Stimulated activated CD8-positive, alpha-beta memory T cell treated with anti-CD3 and anti-CD28 coated beads, Interleukin-12 subunit alpha, Interleukin-12 subunit beta, amount 100 ng/mL, for 24 hours (primary cell): ENCODE results near the gene NEUROG3.
"Not testable (repeated sequence)": the region's sequence is repeated elsewhere in the genome, so short reads cannot be mapped to it uniquely, and the experiment has no call there.

Experiments
- DNase-seq: peaks from one replicate; pipeline ENCODE4 v3.0.0-alpha.2; 2020; ENCODE audit errors: extremely low read depth

NEUROG3 gene

GRCh38 chr10:69571618-69572158 is 1.5 kb downstream of the NEUROG3 start:
- DNase-seq: no peak

GRCh38 chr10:69570050-69570816 is 3.0 kb downstream of the NEUROG3 start:
- no peak for DNase-seq

DNA sequence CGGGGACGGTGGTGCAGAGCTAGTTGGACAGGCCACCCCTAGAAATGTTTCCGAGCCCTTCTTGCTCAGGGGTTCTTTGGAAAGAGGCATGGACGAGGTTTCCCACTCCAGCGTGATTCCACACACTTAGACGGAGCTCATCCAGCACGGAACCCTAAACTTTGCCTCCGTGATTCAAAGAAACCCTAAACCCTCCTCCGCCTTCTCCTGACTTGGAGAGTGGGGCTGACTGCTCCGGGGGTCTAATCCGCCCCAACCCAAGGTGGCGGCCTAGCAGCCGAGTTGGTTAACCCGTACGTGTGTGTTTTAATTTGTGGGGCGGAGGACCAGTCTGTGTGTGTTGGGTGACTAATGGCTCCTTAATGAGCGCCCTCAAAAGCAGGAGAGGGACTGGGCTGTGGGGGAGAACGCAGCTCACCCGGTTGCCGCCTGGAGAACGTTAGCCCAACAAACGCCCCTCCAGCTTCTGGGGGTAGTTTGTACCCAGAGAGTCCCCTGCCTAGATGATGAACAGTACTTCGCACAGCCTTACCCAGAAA is 3.8 kb downstream of the NEUROG3 start:
- DNase-seq: no peak

GRCh38 chr10:69568472-69569395 is 4.5 kb downstream of the NEUROG3 start:
- no peak for DNase-seq

DNA sequence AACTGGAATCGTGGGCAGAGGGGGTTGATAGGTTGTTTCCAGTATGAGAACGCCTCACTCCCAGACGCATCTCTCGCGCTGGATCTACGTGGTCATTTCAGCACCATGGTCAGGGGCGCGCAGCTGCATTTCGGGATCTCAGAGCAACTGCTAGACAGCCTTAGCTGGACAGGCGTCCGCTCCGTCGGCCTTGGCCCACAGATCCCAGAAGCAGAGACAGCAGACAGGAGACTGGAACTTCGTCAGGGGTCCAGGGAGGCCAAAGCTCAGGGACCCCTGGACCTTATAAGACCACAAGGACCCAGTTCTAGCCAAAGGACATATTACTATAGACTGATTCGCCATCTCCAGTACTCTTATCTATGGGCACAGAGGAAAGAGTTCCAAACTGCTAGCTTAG is 5.3 kb downstream of the NEUROG3 start:
- no peak for DNase-seq

GRCh38 chr10:69562731-69563254 is 10.4 kb downstream of the NEUROG3 start:
- no peak for DNase-seq

DNA sequence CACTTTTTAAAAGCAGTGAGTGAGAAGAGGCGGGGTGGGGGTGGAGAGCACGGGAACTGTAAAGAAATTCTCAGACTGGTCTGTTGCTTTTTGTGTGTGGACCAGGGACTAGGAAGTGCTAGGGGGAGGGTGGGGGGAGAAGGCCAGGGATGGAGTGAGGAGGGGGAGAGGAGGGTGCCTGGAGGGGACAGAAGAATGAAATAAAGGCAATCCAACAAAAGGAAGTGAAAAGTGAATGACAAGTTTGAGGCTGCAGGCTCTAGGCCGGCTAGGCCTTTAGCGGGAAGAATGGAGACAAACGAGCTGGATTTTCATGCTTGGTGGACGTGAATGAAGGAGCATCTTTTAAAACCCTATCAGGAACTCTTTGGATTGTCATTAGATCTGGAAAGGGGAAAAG is 13.7 kb downstream of the NEUROG3 start:
- DNase-seq: no peak

GRCh38 chr10:69558559-69558958 is 14.7 kb downstream of the NEUROG3 start:
- DNase-seq: no peak

- no peak for DNase-seq
Observed at GRCh38 chr10:69554611-69555010, 18.6 kb downstream of the NEUROG3 start.

- DNase-seq: no peak
Observed at GRCh38 chr10:69553328-69553727, 19.9 kb downstream of the NEUROG3 start.

- DNase-seq: no peak
Observed at GRCh38 chr10:69552268-69552667, 21.0 kb downstream of the NEUROG3 start.

DNA sequence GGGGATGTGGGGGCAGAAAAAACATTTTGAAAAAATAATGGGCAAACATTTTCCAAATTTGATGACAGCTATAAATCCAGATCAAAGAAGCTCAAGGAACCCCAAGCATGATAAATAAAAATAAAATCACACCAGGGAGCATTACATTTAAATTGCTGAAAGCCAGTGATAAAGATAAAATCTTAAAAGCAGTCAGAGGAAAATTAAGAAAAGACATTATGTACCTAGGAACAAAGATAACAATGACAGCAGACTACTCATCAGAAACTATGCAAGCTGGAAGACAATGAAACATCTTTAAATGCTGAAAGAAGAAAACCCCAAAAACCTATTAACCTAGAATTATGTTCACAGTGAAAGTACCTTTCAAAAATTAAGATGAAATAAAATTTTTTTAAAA is 23.3 kb downstream of the NEUROG3 start:
- no peak for DNase-seq

- DNase-seq: no peak
Observed at GRCh38 chr10:69541463-69541862, 31.8 kb downstream of the NEUROG3 start.

- no peak for DNase-seq
Observed at GRCh38 chr10:69538461-69538860, 34.8 kb downstream of the NEUROG3 start.

DNA sequence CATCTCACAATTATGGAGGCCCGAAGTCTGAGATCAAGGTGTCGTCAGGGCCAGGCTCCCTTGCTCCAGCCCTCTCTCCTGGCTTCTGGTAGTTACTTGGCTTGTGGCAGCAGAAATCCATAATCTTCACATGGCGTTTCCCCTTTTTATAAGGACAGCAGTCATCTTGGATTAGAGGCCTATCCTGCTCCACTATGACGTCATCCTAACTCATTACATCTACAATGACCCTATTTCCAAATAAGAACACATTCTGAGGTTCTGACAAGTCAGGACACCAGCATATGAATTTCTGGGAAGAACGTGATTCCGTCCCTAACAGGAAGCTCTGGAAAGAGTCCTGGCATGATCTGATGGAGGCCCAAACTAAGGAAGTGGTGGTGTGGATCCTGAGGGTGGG is 35.8 kb downstream of the NEUROG3 start:
- no peak for DNase-seq

GRCh38 chr10:69536521-69536920 is 36.7 kb downstream of the NEUROG3 start:
- not testable (repeated sequence) for DNase-seq

- no peak for DNase-seq
Observed at GRCh38 chr10:69533658-69534057, 39.6 kb downstream of the NEUROG3 start.

DNA sequence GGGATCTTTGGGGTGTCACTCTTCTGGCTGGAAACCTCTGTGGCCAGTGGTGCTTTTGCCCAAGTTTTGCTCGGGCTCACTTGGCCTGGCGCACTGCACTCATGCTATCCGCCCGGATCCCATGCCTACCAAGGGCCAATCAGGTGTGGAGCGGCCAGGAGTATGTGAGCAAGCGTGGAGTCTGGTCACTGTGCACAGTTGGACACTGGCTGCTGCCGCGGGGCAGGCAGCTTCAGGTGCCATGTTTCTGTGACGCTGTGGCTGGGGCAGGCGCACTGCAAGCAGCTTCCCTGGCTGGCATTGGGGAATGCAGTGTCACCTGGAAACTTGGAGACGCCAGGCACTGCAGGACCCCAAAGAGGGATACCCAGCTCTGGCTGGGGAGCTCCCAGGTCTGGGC is 45.3 kb downstream of the NEUROG3 start:
- DNase-seq: no peak
